Measurements from ENCODE around the gene GIPC2. TPM values are rescaled to one million over a fixed set of nuclear protein-coding genes. Genes with fewer than 3 reads are reported as not detected.

Gene GIPC2
- total and polyA plus RNA-seq, 2 of the 4 experiments (the other 2 are of a cell fraction): 0.07 to 0.18 TPM

DNA sequence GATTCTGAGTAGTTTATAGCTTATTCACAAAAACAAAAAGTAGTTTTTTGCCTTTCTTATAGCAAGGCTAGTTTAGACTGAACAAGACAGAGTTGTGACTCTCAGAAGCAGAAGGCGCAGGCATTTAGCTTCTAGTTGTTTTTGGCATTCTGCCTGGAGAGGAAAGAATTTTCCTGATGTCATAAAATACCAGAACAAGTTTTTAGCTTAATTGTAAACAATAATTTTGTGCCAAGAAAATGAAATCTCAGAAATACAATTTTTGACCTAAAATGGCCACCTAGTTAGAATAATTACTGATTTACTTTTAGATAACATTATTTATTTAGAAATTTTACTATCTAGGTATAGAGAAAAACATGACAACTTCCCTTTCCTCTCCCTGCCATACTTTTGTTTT, 40.0 kb upstream of the GIPC2 start:
- no TSS peak for BruUV-seq (replicated peaks)
- Histone ChIP-seq H3K79me1 (ENCODE audit: low read depth in 1 of 2, low read length in 2 of 2) (peaks cover 0 to 22% of the 10 kb centered on the region in 2 experiments; a peak in 2 of 4 replicates), H3K14ac (replicated peaks; ENCODE audit: low read depth, low read length) (0 out of 2 replicates have a peak overlapping the region, but pooled peaks have one; percentile 33), H4K8ac (ENCODE audit: low read depth in 2 of 2, low read length in 2 of 2) (peak overlapping the region in 1 of 2 experiments; percentile 25; a peak in 1 of 4 replicates), H3K27ac (ENCODE audit: insufficient read depth, low read length) (peak overlapping the region; percentile 85; the same call in 1 of the 2 replicates), H2BK5ac (ENCODE audit: low read depth, low read length, poor library complexity, severe bottlenecking) (peak overlapping the region; percentile 100), H2AK9ac (replicated peaks; ENCODE audit: low read depth, low read length, poor library complexity) (no peak overlapping the region), H3K36me3 (ENCODE audit: control insufficient read depth, insufficient read depth, low read length) (no peaks in the 10 kb centered on the region), H4K5ac (ENCODE audit: low read depth, low read length) (peak overlapping the region; percentile 42; the same call in 1 of the 2 replicates), H3K9me3 (ENCODE audit: control insufficient read depth, insufficient read depth, low read length) (no peaks in the 10 kb centered on the region), H3K4me1 (ENCODE audit: control insufficient read depth, insufficient read depth, low read length) (peaks cover 6% of the 10 kb centered on the region), H3K9ac (ENCODE audit: low read depth, low read length) (peak overlapping the region; percentile 90), H3K4ac (ENCODE audit: low read depth, low read length) (peak overlapping the region; percentile 21; the same call in 1 of the 2 replicates), H3K27me3 (ENCODE audit: control insufficient read depth, insufficient read depth, low read length) (no peaks in the 10 kb centered on the region), H4K91ac (ENCODE audit: insufficient read depth, low read depth, low read length) (0 out of 2 replicates have a peak overlapping the region, but pooled peaks have one; percentile 52), H4K20me1 (ENCODE audit: insufficient read depth, low read length) (peaks cover 3% of the 10 kb centered on the region; the same call in 1 of the 2 replicates), H3K18ac (ENCODE audit: low read depth, low read length) (peak overlapping the region; percentile 91), H2BK15ac (ENCODE audit: low read depth, low read length) (peak overlapping the region; percentile 34; the same call in 1 of the 3 replicates), H3K56ac (ENCODE audit: extremely low read depth, insufficient read depth, low read length) (no peak overlapping the region), H3K4me2 (ENCODE audit: low read depth, low read length) (peak overlapping the region; percentile 98), H2BK20ac (ENCODE audit: low read depth, low read length) (no peak overlapping the region), H3K9me1 (ENCODE audit: insufficient read depth, low read length) (no peaks in the 10 kb centered on the region), H2AFZ (replicated peaks; ENCODE audit: low read length, poor library complexity) (no peak overlapping the region), H3K4me3 (ENCODE audit: insufficient read depth, low read depth, low read length) (peak overlapping the region; percentile 80), H3K23ac (ENCODE audit: low read depth, low read length) (peak overlapping the region; percentile 25; the same call in 1 of the 2 replicates), H2AK5ac (ENCODE audit: low read depth, low read length) (no peak overlapping the region), H2BK120ac (ENCODE audit: low read depth, low read length) (peak overlapping the region; percentile 20; the same call in 1 of the 2 replicates)
- ChIA-PET POLR2A (ENCODE audit: unreplicated experiment) (interaction anchor here (0.5 to 2.1 kb wide), 4 partner anchors 12 to 102 kb away, joined by 3 to 9 read pairs (median 4); partner anchors contain the start of gene FUBP1), CTCF (interaction anchor here (0.6 to 2.7 kb wide), 5 partner anchors 11 to 1013 kb away, joined by 3 to 7 read pairs (median 4); partner anchors contain the start of gene FUBP1)
- dilution Hi-C loops (cut with HindIII; ENCODE audit: low sequenced_read_pairs, unreplicated experiment): no loop called here
- in situ Hi-C loops (cut with MboI; ENCODE audit: low sequenced_read_pairs): no loop called here
- 0 out of 2 replicates have a peak, but pooled peaks have one; percentile 18 for ATAC-seq (ENCODE audit: low read depth)
- no CpG with 5 or more reads among the region's 1 CpG for WGBS, 2 experiments (ENCODE audit: extremely low coverage in 2 of 2, insufficient read length in 1 of 2)
- intact Hi-C loops (cut with micrococcal nuclease): no loop called here
- peak; percentile 94 for DNase-seq
- TF ChIP-seq POLR2A (IDR thresholded peaks at IDR 0.05; ENCODE audit: low read depth, low read length): peak; percentile 83
- TF ChIP-seq RAD21 (IDR thresholded peaks at IDR 0.05; ENCODE audit: low read length): no peak

Data from IMR-90 (cell line).